GM12878 (cell line): Measurements from ENCODE around the gene DAD1. TPM values are rescaled to one million over a fixed set of nuclear protein-coding genes. Genes with fewer than 3 reads are reported as not detected.

Source experiments
- ATAC-seq: fragments of 200-7000 bp; cut with Tn5 transposase; 3 replicates; pipeline ENCODE4 v1.9.1; 2020; ENCODE audit warnings: mild to moderate bottlenecking, moderate library complexity
- BruUV-seq: library from RNA; stranded (reverse); fragments of 400-500 nt; replicated peaks from 2 replicates; lab custom pipeline; 2021; lab: Mats Ljungman, UMichigan
- CTCF ChIA-PET: fragments of 300-600 bp; sonication (Branson Sonifier 250); formaldehyde crosslinking; extraction: SDS; loops from one replicate; lab custom pipeline; 2021; ENCODE audit warnings: inconsistent platforms; lab: Yijun Ruan, JAX
- POLR2A ChIA-PET: fragments of 350-600 bp; formaldehyde crosslinking; extraction: SDS; loops from one replicate; lab custom pipeline; 2021; ENCODE audit warnings: inconsistent platforms; lab: Charles Lee
- RAD21 ChIA-PET: fragments of 300-600 bp; sonication (Branson Sonifier 250); formaldehyde crosslinking; loops from one replicate; lab custom pipeline; 2023; ENCODE audit warnings: antibody characterized with exemption; ENCODE audit not compliant: unreplicated experiment; lab: Charles Lee
- SMC1A ChIA-PET: fragments of 300-600 bp; sonication (Branson Sonifier 250); formaldehyde crosslinking; loops from one replicate; lab custom pipeline; 2023; ENCODE audit not compliant: unreplicated experiment, uncharacterized antibody; lab: Charles Lee
- DNase-seq: peaks from one replicate; pipeline ENCODE4 v3.0.0-alpha.2; 2011; ENCODE audit warnings: low read depth, low spot score
- FAIRE-seq: peaks from 3 replicates; lab custom pipeline; 2011; peaks lifted over from hg19 to GRCh38; lab: Jason Lieb, UNC
- H2AFZ ChIP-seq: 2 replicates; pipeline ENCODE4 v1.6.0; 2011; ENCODE audit warnings: low read depth, low read length, control low read depth; ENCODE audit not compliant: control insufficient read depth
- H3K27ac ChIP-seq: 2 replicates; pipeline ENCODE4 v1.5.1; 2011; ENCODE audit warnings: control low read depth; ENCODE audit not compliant: control insufficient read depth, insufficient read depth
- H3K27me3 ChIP-seq, 2 experiments: replicated peaks in 1 of 2; 2 replicates each; pipeline versions ENCODE4 v1.6.0 to v1.6.1; 2011; ENCODE audit warnings: low read length in 1 of 2; ENCODE audit not compliant: control insufficient read depth in 2 of 2, insufficient read depth in 2 of 2
- H3K36me3 ChIP-seq, 2 experiments: 2 replicates each; pipeline ENCODE4 v1.5.1; 2011; ENCODE audit warnings: low read length in 1 of 2; ENCODE audit not compliant: control insufficient read depth in 2 of 2, insufficient read depth in 2 of 2
- H3K4me1 ChIP-seq: 2 replicates; pipeline ENCODE4 v1.6.1; 2011; ENCODE audit warnings: mild to moderate bottlenecking, low read length, moderate library complexity, mixed read lengths; ENCODE audit not compliant: control insufficient read depth, insufficient read depth
- H3K4me2 ChIP-seq: 2 replicates; pipeline ENCODE4 v1.6.0; 2011; ENCODE audit warnings: control low read depth; ENCODE audit not compliant: control insufficient read depth, insufficient read depth
- H3K4me3 ChIP-seq: fragments of 200-600 bp; sonication (generic); 2 replicates; pipeline ENCODE4 v1.5.1; 2016
- H3K79me2 ChIP-seq: 2 replicates; pipeline ENCODE4 v1.6.0; 2011; ENCODE audit warnings: low read length; ENCODE audit not compliant: control insufficient read depth, insufficient read depth
- H3K9ac ChIP-seq: 2 replicates; pipeline ENCODE4 v1.8.0; 2011; ENCODE audit warnings: low read length, control low read depth, mixed read lengths; ENCODE audit not compliant: control insufficient read depth, insufficient read depth
- H3K9me3 ChIP-seq: replicated peaks from 3 replicates; pipeline ENCODE4 v1.5.1; 2011; ENCODE audit warnings: mild to moderate bottlenecking, low read length; ENCODE audit not compliant: control insufficient read depth, insufficient read depth
- H4K20me1 ChIP-seq: 2 replicates; pipeline ENCODE4 v1.6.0; 2011; ENCODE audit not compliant: control insufficient read depth, insufficient read depth
- CHD1 ChIP-seq: IDR thresholded peaks from 2 replicates; pipeline ENCODE4 v1.6.1; 2012; ENCODE audit warnings: low read depth, low read length, improper control_type of control experiment
- HDAC2 ChIP-seq: fragments of 200-600 bp; sonication (generic); IDR thresholded peaks from 2 replicates; pipeline ENCODE4 v1.6.1; 2017
- KAT2A ChIP-seq: conservative IDR thresholded peaks from 2 replicates; pipeline ENCODE4 v1.6.1; 2011; ENCODE audit warnings: low read depth, low read length; ENCODE audit not compliant: control insufficient read depth
- RAD51 ChIP-seq: fragments of 450-650 bp; IDR thresholded peaks from 2 replicates; pipeline ENCODE4 v1.6.1; 2016; ENCODE audit warnings: moderate library complexity, mild to moderate bottlenecking, inconsistent platforms
- RELB ChIP-seq: fragments of 450-650 bp; IDR thresholded peaks from 2 replicates; pipeline ENCODE4 v1.6.1; 2017; ENCODE audit warnings: low read depth, mild to moderate bottlenecking, moderate library complexity
- ZNF622 ChIP-seq: fragments of 450-650 bp; IDR thresholded peaks from 2 replicates; pipeline ENCODE4 v1.6.1; 2017; ENCODE audit warnings: mild to moderate bottlenecking, inconsistent platforms
- WGBS: methylation state at CpG from one replicate; pipeline ENCODE4 v1.1.6; 2016; ENCODE audit warnings: low lambda C conversion rate; ENCODE audit not compliant: insufficient replicate concordance, insufficient coverage; ENCODE audit errors: missing lambda C conversion rate; 5-methylcytosine and 5-hydroxymethylcytosine counted together
- in situ Hi-C: fragments of 300-500 bp; cut with MboI; formaldehyde crosslinking; loops from 9 replicates; pipeline ENCODE4 v1.14.3; 2018; ENCODE audit warnings: mixed read lengths
- intact Hi-C: fragments of 100-400 bp; cut with micrococcal nuclease; formaldehyde crosslinking; loops from one replicate; pipeline ENCODE4 v1.14.2; 2022; ENCODE audit not compliant: unreplicated experiment
- polyA plus RNA-seq, 11 experiments: library from polyadenylated mRNA; depleted of rRNA in 4 of 11; unstranded in 6 of 11; stranded (reverse) in 5 of 11; fragments of >200 nt; fragmentation: Nextera tagmentation in 4 of 11; fragmentation: Illumina TruSeq in 1 of 11; extraction: Ambion mirVana in 4 of 11; extraction: Trizol in 1 of 11; gene quantifications; 1 replicate in 1 of 11; 2 replicates in 10 of 11; pipeline versions ENCODE4 v1.2.1 to v1.2.3, GENCODE V29; 2011 to 2016; ENCODE audit warnings: inconsistent platforms in 2 of 11, missing spikeins in 2 of 11, low read depth in 1 of 11
- total RNA-seq, 4 experiments: library from RNA; depleted of rRNA in 3 of 4; stranded (reverse); fragments of >200 nt in 3 of 4; fragmentation: Illumina TruSeq in 1 of 4; extraction: Trizol in 1 of 4; gene quantifications; 2 replicates each; pipeline versions ENCODE4 v1.2.1 to v1.2.3, GENCODE V29; 2013 to 2021

Gene DAD1
- total and polyA plus RNA-seq, 10 of the 15 experiments (the other 5 are each of a cell fraction or from before 2014, with no cell fraction given), result 161 to 920 (median 319) TPM

- H3K36me3 ChIP-seq, result no peaks in the 10 kb centered on the region; a peak in 1 of 4 replicates
- H3K4me1 ChIP-seq, result peaks cover 80% of the 10 kb centered on the region
- RAD21 ChIA-PET, result interaction anchor here (1.2 to 3.5 kb wide), 7 partner anchors 8 to 174 kb away, joined by 4 to 61 read pairs (median 9); no protein-coding TSS in a partner anchor
- H3K79me2 ChIP-seq, result peaks cover 9% of the 10 kb centered on the region
- H3K9ac ChIP-seq, result no peak overlapping the region
- ATAC-seq, result no peak
- intact Hi-C loops (loop anchor here (5.0 kb wide), 2 partner anchors 247 to 293 kb away; no protein-coding TSS in a partner anchor), in situ Hi-C loops (no loop called here)
- no peaks in the 10 kb centered on the region for H3K27me3 ChIP-seq
- no peak for DNase-seq
- no peak overlapping the region for H2AFZ ChIP-seq
- H3K4me3 ChIP-seq, result no peak overlapping the region
- 100% methylated on average over 1 of the region's 1 CpG for WGBS
- no peak overlapping the region for H3K4me2 ChIP-seq
- H4K20me1 ChIP-seq, result no peaks in the 10 kb centered on the region
- H3K27ac ChIP-seq, result peak overlapping the region; percentile 100
- POLR2A ChIA-PET, result interaction anchor here (0.8 to 7.7 kb wide), 4 partner anchors 10 to 312 kb away, joined by 3 to 74 read pairs (median 10); partner anchors contain the start of gene LRP10
- BruUV-seq, result no TSS peak
- CTCF ChIA-PET, result interaction anchor here (1.0 to 12.5 kb wide), 8 partner anchors 10 to 294 kb away, joined by 3 to 236 read pairs (median 6); no protein-coding TSS in a partner anchor
- SMC1A ChIA-PET, result interaction anchor here (1.0 to 4.9 kb wide), 7 partner anchors 9 to 168 kb away, joined by 3 to 134 read pairs (median 3); no protein-coding TSS in a partner anchor
- TF ChIP-seq KAT2A (no peak), CHD1 (0 out of 2 replicates have a peak, but pooled peaks have one; percentile 23), ZNF622 (no peak), HDAC2 (no peak), RELB (no peak), RAD51 (no peak)
- no peaks in the 10 kb centered on the region for H3K9me3 ChIP-seq
- FAIRE-seq, result no peak
Observed at GRCh38 chr14:22559041-22559440, 30.0 kb downstream of the DAD1 start.
